Mesenchymal stem cell (in vitro differentiated cells and primary cell): ENCODE results near the gene SPARCL1.

ENCODE experiments used
- DNase-seq: peaks from one replicate; pipeline ENCODE4 v3.0.0-alpha.2; 2013
- H2AFZ ChIP-seq: one replicate; pipeline ENCODE4 v1.6.1; 2013; ENCODE audit warnings: low read depth, mild to moderate bottlenecking, control low read depth, inconsistent platforms, low read length, moderate library complexity
- H2AK5ac ChIP-seq: 2 replicates; pipeline ENCODE4 v1.6.1; 2013; ENCODE audit warnings: low read length, moderate library complexity, mild to moderate bottlenecking, inconsistent platforms; ENCODE audit not compliant: severe bottlenecking
- H2BK120ac ChIP-seq: one replicate; pipeline ENCODE4 v1.6.1; 2013; ENCODE audit warnings: low read depth, mild to moderate bottlenecking, inconsistent platforms, low read length, moderate library complexity
- H2BK12ac ChIP-seq, 2 experiments: one replicate each; pipeline ENCODE4 v1.6.1; 2013; ENCODE audit warnings: inconsistent platforms in 2 of 2, low read length in 2 of 2, mild to moderate bottlenecking in 2 of 2, moderate library complexity in 2 of 2, control low read depth in 1 of 2
- H2BK15ac ChIP-seq: one replicate; pipeline ENCODE4 v1.6.1; 2013; ENCODE audit warnings: mild to moderate bottlenecking, low read depth, inconsistent platforms; ENCODE audit not compliant: poor library complexity, severe bottlenecking
- H2BK5ac ChIP-seq: 2 replicates; pipeline ENCODE4 v1.6.1; 2013; ENCODE audit warnings: low read depth, mild to moderate bottlenecking, low read length, control low read depth, inconsistent platforms; ENCODE audit not compliant: poor library complexity, severe bottlenecking
- H3K14ac ChIP-seq, 2 experiments: one replicate each; pipeline ENCODE4 v1.6.1; 2013; ENCODE audit warnings: inconsistent platforms in 2 of 2, low read length in 2 of 2, control low read depth in 1 of 2, mild to moderate bottlenecking in 1 of 2, moderate library complexity in 1 of 2
- H3K18ac ChIP-seq, 2 experiments: one replicate each; pipeline ENCODE4 v1.6.1; 2013; ENCODE audit warnings: inconsistent platforms in 2 of 2, low read length in 2 of 2, control low read depth in 1 of 2, low read depth in 1 of 2, mild to moderate bottlenecking in 1 of 2
- H3K23ac ChIP-seq, 2 experiments: one replicate each; pipeline ENCODE4 v1.6.1; 2013; ENCODE audit warnings: inconsistent platforms in 2 of 2, low read length in 2 of 2, mild to moderate bottlenecking in 2 of 2, moderate library complexity in 2 of 2, control low read depth in 1 of 2
- H3K27ac ChIP-seq: 2 replicates; pipeline ENCODE4 v1.5.1; 2013; ENCODE audit warnings: mild to moderate bottlenecking, moderate library complexity, low read length, control low read depth, inconsistent platforms; ENCODE audit not compliant: poor library complexity, severe bottlenecking
- H3K27me3 ChIP-seq, 2 experiments: 2 replicates each; pipeline versions ENCODE4 v1.6.1 to v1.7.0; 2013; ENCODE audit warnings: low read length in 2 of 2, mild to moderate bottlenecking in 2 of 2, moderate library complexity in 2 of 2, control low read depth in 1 of 2, inconsistent platforms in 1 of 2; ENCODE audit not compliant: control insufficient read depth in 1 of 2, insufficient read depth in 1 of 2
- H3K36me3 ChIP-seq, 2 experiments: 2 replicates each; pipeline versions ENCODE4 v1.6.1 to v1.7.0; 2013; ENCODE audit warnings: low read length in 2 of 2, control low read depth in 1 of 2, inconsistent platforms in 1 of 2, low read depth in 1 of 2, mild to moderate bottlenecking in 1 of 2; ENCODE audit not compliant: insufficient read depth in 2 of 2, control insufficient read depth in 1 of 2
- H3K4ac ChIP-seq, 2 experiments: one replicate each; pipeline ENCODE4 v1.6.1; 2013; ENCODE audit warnings: inconsistent platforms in 2 of 2, low read length in 2 of 2, mild to moderate bottlenecking in 2 of 2, moderate library complexity in 2 of 2, control low read depth in 1 of 2, low read depth in 1 of 2
- H3K4me1 ChIP-seq: 2 replicates; pipeline ENCODE4 v1.6.1; 2013; ENCODE audit warnings: low read depth, low read length, control low read depth; ENCODE audit not compliant: control insufficient read depth, insufficient read depth
- H3K4me2 ChIP-seq: 2 replicates; pipeline ENCODE4 v1.6.1; 2013; ENCODE audit warnings: low read length, mild to moderate bottlenecking, inconsistent platforms; ENCODE audit not compliant: poor library complexity, severe bottlenecking
- H3K4me3 ChIP-seq, 2 experiments: 2 replicates each; pipeline versions ENCODE4 v1.5.1 to v1.7.0; 2013; ENCODE audit warnings: low read length in 2 of 2, mild to moderate bottlenecking in 2 of 2, control low read depth in 1 of 2, low read depth in 1 of 2; ENCODE audit not compliant: insufficient read depth in 1 of 2
- H3K79me1 ChIP-seq: replicated peaks from 2 replicates; pipeline ENCODE4 v1.6.1; 2013; ENCODE audit warnings: mild to moderate bottlenecking, control low read depth, low read length, inconsistent platforms; ENCODE audit not compliant: poor library complexity, severe bottlenecking
- H3K9ac ChIP-seq: 2 replicates; pipeline ENCODE4 v1.7.0; 2013; ENCODE audit warnings: mild to moderate bottlenecking, low read length, moderate library complexity
- H3K9me3 ChIP-seq: 2 replicates; pipeline ENCODE4 v1.7.0; 2013; ENCODE audit warnings: mild to moderate bottlenecking, low read length; ENCODE audit not compliant: control insufficient read depth
- H4K8ac ChIP-seq: one replicate; pipeline ENCODE4 v1.6.1; 2013; ENCODE audit warnings: inconsistent platforms, mild to moderate bottlenecking, low read length, moderate library complexity
- H4K91ac ChIP-seq: one replicate; pipeline ENCODE4 v1.6.1; 2013; ENCODE audit warnings: mild to moderate bottlenecking, low read length, inconsistent platforms
- WGBS: methylation state at CpG from one replicate; pipeline ENCODE4 v1.1.7; 2013; ENCODE audit warnings: mixed read lengths; 5-methylcytosine and 5-hydroxymethylcytosine counted together

SPARCL1 gene

GRCh38 chr4:87511500-87511899, 17.7 kb downstream of the SPARCL1 start:
- no peak overlapping the region for H3K4ac ChIP-seq
- H3K4me2 ChIP-seq, result no peak overlapping the region
- H2BK12ac ChIP-seq, result no peak overlapping the region
- no peak overlapping the region for H3K23ac ChIP-seq
- DNase-seq, result no peak
- H3K4me1 ChIP-seq, result peaks cover 3% of the 10 kb centered on the region
- no peak overlapping the region for H3K4me3 ChIP-seq
- no peak overlapping the region for H3K18ac ChIP-seq
- no peaks in the 10 kb centered on the region for H3K36me3 ChIP-seq
- H2AFZ ChIP-seq, result no peak overlapping the region
- H2BK120ac ChIP-seq, result no peak overlapping the region
- H3K14ac ChIP-seq, result no peak overlapping the region
- H3K9me3 ChIP-seq, result no peaks in the 10 kb centered on the region
- WGBS, result 78% methylated on average over 1 of the region's 2 CpGs
- no peak overlapping the region for H4K8ac ChIP-seq
- H2AK5ac ChIP-seq, result no peak overlapping the region
- no peak overlapping the region for H3K9ac ChIP-seq
- no peak overlapping the region for H2BK5ac ChIP-seq
- H3K27me3 ChIP-seq, result no peaks in the 10 kb centered on the region
- no peak overlapping the region for H4K91ac ChIP-seq
- H3K79me1 ChIP-seq, result no peaks in the 10 kb centered on the region
- no peak overlapping the region for H3K27ac ChIP-seq
- no peak overlapping the region for H2BK15ac ChIP-seq

- H3K4me3 ChIP-seq, result no peak overlapping the region
- H3K4me2 ChIP-seq, result no peak overlapping the region
- H2AK5ac ChIP-seq, result no peak overlapping the region
- no peak overlapping the region for H2BK5ac ChIP-seq
- no peaks in the 10 kb centered on the region for H3K79me1 ChIP-seq
- H3K36me3 ChIP-seq, result no peaks in the 10 kb centered on the region
- no peaks in the 10 kb centered on the region for H3K27me3 ChIP-seq
- H4K8ac ChIP-seq, result no peak overlapping the region
- no peak overlapping the region for H3K9ac ChIP-seq
- H2BK120ac ChIP-seq, result no peak overlapping the region
- H2AFZ ChIP-seq, result no peak overlapping the region
- H3K23ac ChIP-seq, result no peak overlapping the region
- H3K18ac ChIP-seq, result no peak overlapping the region
- H4K91ac ChIP-seq, result no peak overlapping the region
- H3K9me3 ChIP-seq, result no peaks in the 10 kb centered on the region
- no peak overlapping the region for H2BK15ac ChIP-seq
- H3K4me1 ChIP-seq, result peaks cover 3% of the 10 kb centered on the region
- no peak overlapping the region for H3K14ac ChIP-seq
- 95% methylated on average over 15 of the region's 17 CpGs for WGBS
- no peak overlapping the region for H2BK12ac ChIP-seq
- no peak for DNase-seq
- H3K27ac ChIP-seq, result no peak overlapping the region
- no peak overlapping the region for H3K4ac ChIP-seq
Measured at GRCh38 chr4:87510747-87511146, 18.4 kb downstream of the SPARCL1 start.

GRCh38 chr4:87506974-87507701, 22.0 kb downstream of the SPARCL1 start:
- Histone ChIP-seq H2BK15ac (no peak overlapping the region), H3K4me3 (no peak overlapping the region), H2AFZ (no peak overlapping the region), H3K4me1 (peaks cover 3% of the 10 kb centered on the region), H3K23ac (no peak overlapping the region), H3K79me1 (no peaks in the 10 kb centered on the region), H3K18ac (peak overlapping the region in 1 of 2 experiments; percentile 29), H4K91ac (no peak overlapping the region), H3K14ac (no peak overlapping the region), H3K27ac (no peak overlapping the region), H3K27me3 (no peaks in the 10 kb centered on the region), H3K36me3 (no peaks in the 10 kb centered on the region), H2BK5ac (no peak overlapping the region), H4K8ac (no peak overlapping the region), H2AK5ac (no peak overlapping the region), H3K9me3 (no peaks in the 10 kb centered on the region), H3K4ac (no peak overlapping the region), H3K4me2 (no peak overlapping the region), H3K9ac (peak overlapping the region; percentile 64), H2BK12ac (no peak overlapping the region), H2BK120ac (no peak overlapping the region)
- peak; percentile 74 for DNase-seq
- WGBS, result 64% methylated on average over 3 of the region's 4 CpGs

- no peak overlapping the region for H3K4me2 ChIP-seq
- H2AK5ac ChIP-seq, result no peak overlapping the region
- H2BK120ac ChIP-seq, result no peak overlapping the region
Measured at GRCh38 chr4:87505862-87506261, 23.3 kb downstream of the SPARCL1 start.

More at GRCh38 chr4:87505862-87506261, 23.3 kb downstream of the SPARCL1 start:
- Histone ChIP-seq H3K36me3 (no peaks in the 10 kb centered on the region), H3K27ac (no peak overlapping the region), H3K4me1 (peaks cover 3% of the 10 kb centered on the region), H2AFZ (no peak overlapping the region), H4K8ac (no peak overlapping the region), H3K18ac (no peak overlapping the region), H3K14ac (no peak overlapping the region), H3K4ac (no peak overlapping the region), H2BK12ac (no peak overlapping the region), H3K79me1 (no peaks in the 10 kb centered on the region), H3K27me3 (no peaks in the 10 kb centered on the region), H3K9ac (no peak overlapping the region), H2BK15ac (no peak overlapping the region), H3K4me3 (no peak overlapping the region), H3K9me3 (no peaks in the 10 kb centered on the region), H2BK5ac (no peak overlapping the region), H4K91ac (no peak overlapping the region), H3K23ac (no peak overlapping the region)
- 67% methylated on average over 1 of the region's 3 CpGs for WGBS
- DNase-seq, result no peak
